Measurements from ENCODE around the gene ITPKB. TPM values are rescaled to one million over a fixed set of nuclear protein-coding genes. Genes with fewer than 3 reads are reported as not detected.

Gene ITPKB
- total RNA-seq, 4 donors from 2014 or later = 29.7 to 117 (median 44.9) TPM

DNA sequence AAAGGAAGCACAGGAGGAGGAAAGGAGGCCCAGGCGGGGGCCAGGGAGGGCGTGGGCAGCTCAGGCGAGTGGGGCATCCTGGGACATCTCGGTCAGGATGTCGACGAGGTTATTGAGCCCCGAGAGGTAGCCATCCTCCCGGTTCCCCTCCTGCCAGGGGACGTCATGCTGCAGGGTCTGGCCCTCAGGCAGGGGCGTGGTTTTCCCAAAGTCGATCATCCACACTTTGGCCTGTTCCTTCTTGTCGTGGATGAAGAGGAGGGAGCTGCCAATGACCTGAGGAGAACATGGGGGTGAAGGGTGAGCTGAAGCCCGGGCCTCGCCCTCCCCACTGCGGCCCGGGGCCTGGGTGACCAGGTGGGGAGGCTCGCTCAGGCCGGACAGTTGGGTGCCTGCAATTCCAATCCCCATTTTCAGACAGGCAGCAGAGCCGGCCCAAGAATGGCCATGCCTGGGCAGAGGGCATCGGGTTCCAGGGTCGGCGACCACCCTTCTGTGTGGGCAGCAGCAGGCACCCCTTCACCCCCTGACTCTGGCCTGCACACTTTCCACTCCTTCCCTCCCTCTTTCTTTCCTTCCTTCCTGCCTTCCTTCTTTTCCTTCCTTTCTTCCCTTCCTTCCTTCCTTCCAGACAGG is 104.4 kb downstream of the ITPKB start:
- TF ChIP-seq POLR2A (IDR thresholded peaks at IDR 0.05) = no peak
- TF ChIP-seq, protein P1, sequence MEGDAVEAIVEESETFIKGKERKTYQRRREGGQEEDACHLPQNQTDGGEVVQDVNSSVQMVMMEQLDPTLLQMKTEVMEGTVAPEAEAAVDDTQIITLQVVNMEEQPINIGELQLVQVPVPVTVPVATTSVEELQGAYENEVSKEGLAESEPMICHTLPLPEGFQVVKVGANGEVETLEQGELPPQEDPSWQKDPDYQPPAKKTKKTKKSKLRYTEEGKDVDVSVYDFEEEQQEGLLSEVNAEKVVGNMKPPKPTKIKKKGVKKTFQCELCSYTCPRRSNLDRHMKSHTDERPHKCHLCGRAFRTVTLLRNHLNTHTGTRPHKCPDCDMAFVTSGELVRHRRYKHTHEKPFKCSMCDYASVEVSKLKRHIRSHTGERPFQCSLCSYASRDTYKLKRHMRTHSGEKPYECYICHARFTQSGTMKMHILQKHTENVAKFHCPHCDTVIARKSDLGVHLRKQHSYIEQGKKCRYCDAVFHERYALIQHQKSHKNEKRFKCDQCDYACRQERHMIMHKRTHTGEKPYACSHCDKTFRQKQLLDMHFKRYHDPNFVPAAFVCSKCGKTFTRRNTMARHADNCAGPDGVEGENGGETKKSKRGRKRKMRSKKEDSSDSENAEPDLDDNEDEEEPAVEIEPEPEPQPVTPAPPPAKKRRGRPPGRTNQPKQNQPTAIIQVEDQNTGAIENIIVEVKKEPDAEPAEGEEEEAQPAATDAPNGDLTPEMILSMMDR (IDR thresholded peaks at IDR 0.05) = no peak
- Histone ChIP-seq H3K36me3 (no peaks in the 10 kb centered on the region), H3K4me3 (no peak overlapping the region), H3K4me1 (peaks cover 0 to 11% of the 10 kb centered on the region in 2 donors), H3K27me3 (no peaks in the 10 kb centered on the region), H3K27ac (peak overlapping the region; percentile 52 to 78), H3K9me3 (no peaks in the 10 kb centered on the region)
- intact Hi-C loops (cut with DNase I; ENCODE audit: low total_unique reads) = no loop called here
- peak in 1 of 2 donors; percentile 19 for DNase-seq

DNA sequence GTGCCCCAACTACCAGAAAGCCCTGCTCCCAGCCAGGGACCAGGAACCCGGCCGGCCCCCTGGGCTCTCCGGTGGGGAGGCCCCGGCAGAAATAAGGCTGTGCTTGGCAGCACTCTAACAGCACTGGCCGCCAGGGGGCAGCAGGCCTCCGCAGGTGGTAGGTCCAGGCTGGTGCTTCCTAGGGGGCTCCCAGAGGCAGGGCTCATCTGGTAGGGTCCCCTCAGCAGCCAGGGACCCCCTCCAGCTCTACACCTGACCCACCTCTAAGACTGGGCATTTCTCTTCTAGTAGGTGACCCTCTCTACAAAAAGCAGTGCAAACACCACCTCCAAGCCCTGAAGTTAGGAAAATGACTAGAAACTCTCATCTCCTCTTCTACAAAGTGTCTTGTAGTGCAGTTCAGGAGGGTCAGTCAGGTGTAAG is 104.9 kb downstream of the ITPKB start:
- TF ChIP-seq, protein P1 (IDR thresholded peaks at IDR 0.05) = peak; percentile 86 to 97 (median 96)
- no peak for TF ChIP-seq POLR2A (IDR thresholded peaks at IDR 0.05)
- no peaks in the 10 kb centered on the region for H3K36me3 ChIP-seq

DNA sequence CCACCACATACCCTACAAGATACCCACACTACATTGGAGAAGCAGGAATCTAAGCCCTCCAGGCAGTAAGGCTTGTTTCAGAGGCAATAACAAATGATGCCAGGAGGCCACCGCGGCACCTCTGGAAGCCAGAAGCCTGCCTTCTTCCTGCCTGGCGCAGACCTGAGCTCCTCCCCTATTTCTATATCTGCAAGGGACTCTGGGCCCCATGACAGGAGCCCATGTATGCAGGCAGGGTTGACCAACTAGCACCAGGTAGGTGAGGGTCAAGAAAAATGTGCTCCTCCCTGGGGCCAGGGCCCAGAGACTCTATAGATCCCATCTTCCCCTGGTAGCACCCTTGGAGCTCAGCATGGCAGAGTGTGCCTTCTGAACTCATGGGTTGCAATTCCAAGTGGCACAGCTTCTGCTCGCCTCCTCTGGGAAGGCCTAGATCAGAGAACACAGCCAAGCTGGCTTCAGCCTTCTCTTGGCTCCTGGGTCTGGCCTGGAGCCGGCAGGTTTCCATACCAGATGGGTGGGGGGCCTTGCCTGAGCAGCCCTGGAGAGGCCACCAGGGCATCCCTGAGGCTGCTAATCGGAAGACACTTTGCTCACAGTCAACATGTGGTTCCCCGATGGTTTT is 105.4 kb downstream of the ITPKB start:
- Histone ChIP-seq H3K27ac (peak overlapping the region; percentile 52 to 78), H3K27me3 (no peaks in the 10 kb centered on the region), H3K4me1 (peaks cover 0 to 10% of the 10 kb centered on the region in 2 donors), H3K9me3 (no peaks in the 10 kb centered on the region), H3K36me3 (no peaks in the 10 kb centered on the region), H3K4me3 (no peak overlapping the region)
- intact Hi-C loops (cut with DNase I; ENCODE audit: low total_unique reads) = loop anchor here (2.0 kb wide), 1 partner anchor 195 kb away; no protein-coding TSS in a partner anchor
- no peak for DNase-seq
- TF ChIP-seq, protein P1 (IDR thresholded peaks at IDR 0.05) = no peak
- no peak for TF ChIP-seq POLR2A (IDR thresholded peaks at IDR 0.05)

More for the DNA sequence above, 104.9 kb downstream of the ITPKB start:
- Histone ChIP-seq H3K27me3 (no peaks in the 10 kb centered on the region), H3K4me1 (peaks cover 0 to 11% of the 10 kb centered on the region in 2 donors), H3K27ac (peak overlapping the region; percentile 52 to 78), H3K9me3 (no peaks in the 10 kb centered on the region), H3K4me3 (no peak overlapping the region)
- intact Hi-C loops (cut with DNase I; ENCODE audit: low total_unique reads) = no loop called here
- DNase-seq = peak; percentile 85 to 87

DNA sequence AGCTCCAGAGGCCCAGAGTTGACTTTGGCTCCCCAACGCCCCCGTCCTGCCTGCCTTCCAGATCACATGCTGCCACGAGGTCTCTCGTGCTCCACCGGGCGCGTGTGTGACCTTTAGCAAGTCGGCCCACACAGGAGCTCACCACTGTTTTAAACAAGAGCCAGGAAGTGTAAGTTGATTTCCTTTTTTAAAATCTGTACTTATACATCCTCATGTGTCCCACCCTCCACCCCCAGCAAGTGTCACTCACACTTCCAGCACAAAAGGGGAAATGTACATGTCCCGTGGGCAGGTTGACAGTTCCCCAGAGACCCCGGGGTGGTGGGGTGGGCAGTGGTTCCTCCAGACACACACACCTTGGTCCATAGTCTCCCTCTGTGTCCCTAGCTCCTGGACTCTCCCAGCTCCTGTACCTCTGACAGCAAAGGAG is 106.1 kb downstream of the ITPKB start:
- TF ChIP-seq, protein P1 (IDR thresholded peaks at IDR 0.05) = no peak
- no peak for TF ChIP-seq POLR2A (IDR thresholded peaks at IDR 0.05)
- no peak overlapping the region for H3K4me3 ChIP-seq
- peak in 1 of 2 donors; percentile 35 for DNase-seq
- peaks cover 0 to 3% of the 10 kb centered on the region in 2 donors for H3K4me1 ChIP-seq
- no peaks in the 10 kb centered on the region for H3K9me3 ChIP-seq
- peak overlapping the region; percentile 52 to 78 for H3K27ac ChIP-seq
- intact Hi-C loops (cut with DNase I; ENCODE audit: low total_unique reads) = loop anchor here (2.0 kb wide), 1 partner anchor 196 kb away; no protein-coding TSS in a partner anchor
- no peaks in the 10 kb centered on the region for H3K27me3 ChIP-seq
- H3K36me3 ChIP-seq = no peaks in the 10 kb centered on the region
